Umbilical cord (tissue), 2 donors: Measurements from ENCODE around the gene UQCRFS1. TPM values are rescaled to one million over a fixed set of nuclear protein-coding genes. Genes with fewer than 3 reads are reported as not detected.

Experiments used
- DNase-seq: peaks from one replicate; pipeline ENCODE4 v3.0.0-alpha.2; 2015; ENCODE audit warnings: low spot score
- total RNA-seq: library from RNA; depleted of rRNA; stranded (reverse); fragments of >200 nt; gene quantifications from one replicate; pipeline ENCODE4 v1.2.3, GENCODE V29; 2014; ENCODE audit warnings: low replicate concordance; ENCODE audit not compliant: insufficient read depth

Gene UQCRFS1
- total RNA-seq, 1 donor from 2014 or later, result 14.4 TPM

DNA sequence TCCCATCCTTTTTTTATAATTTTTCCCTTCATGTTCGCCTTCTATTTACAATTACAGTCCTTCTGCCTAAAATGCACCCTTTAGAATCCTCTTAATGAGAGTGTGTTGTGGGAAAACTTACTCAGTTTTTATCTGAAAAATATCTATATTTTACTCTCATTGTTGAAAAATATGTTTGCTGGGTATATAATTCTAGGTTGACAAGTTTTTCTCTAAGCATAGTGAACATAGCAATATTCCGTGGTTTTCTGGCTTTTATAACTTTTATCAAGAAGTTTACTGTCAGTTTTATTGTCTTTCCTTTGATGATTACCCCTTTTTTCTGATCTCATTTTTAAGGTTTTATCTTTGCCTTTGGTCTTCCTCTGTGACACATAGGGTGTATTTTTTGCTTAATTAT lies 57.3 kb downstream of the UQCRFS1 start:
- no peak for DNase-seq
